ENCODE measurements around the gene MTMR10. TPM values are rescaled to one million over a fixed set of nuclear protein-coding genes. Genes with fewer than 3 reads are reported as not detected.

Gene MTMR10
- total RNA-seq, 1 experiment from 2014 or later, result 11.4 TPM

- Histone ChIP-seq H3K9me3 (replicated peaks) (no peaks in the 10 kb centered on the region), H3K27me3 (no peaks in the 10 kb centered on the region), H3K4me1 (no peaks in the 10 kb centered on the region), H3K27ac (no peak overlapping the region), H3K4me3 (no peak overlapping the region), H3K36me3 (peaks cover 46% of the 10 kb centered on the region)
- no peak for DNase-seq
Measured at GRCh38 chr15:30924353-30924752, 67.1 kb downstream of the MTMR10 start.

- Histone ChIP-seq H3K4me3 (no peak overlapping the region), H3K4me1 (no peaks in the 10 kb centered on the region), H3K9me3 (replicated peaks) (no peaks in the 10 kb centered on the region), H3K36me3 (peaks cover 39% of the 10 kb centered on the region), H3K27me3 (no peaks in the 10 kb centered on the region), H3K27ac (no peak overlapping the region)
- no peak for DNase-seq
Measured at GRCh38 chr15:30923429-30923828, 68.0 kb downstream of the MTMR10 start.

GRCh38 chr15:30922480-30923311, 68.7 kb downstream of the MTMR10 start:
- Histone ChIP-seq H3K27ac (no peak overlapping the region), H3K4me3 (no peak overlapping the region), H3K36me3 (peaks cover 41% of the 10 kb centered on the region), H3K9me3 (replicated peaks) (no peaks in the 10 kb centered on the region), H3K4me1 (no peaks in the 10 kb centered on the region), H3K27me3 (no peaks in the 10 kb centered on the region)
- DNase-seq, result no peak

- Histone ChIP-seq H3K4me1 (no peaks in the 10 kb centered on the region), H3K27ac (no peak overlapping the region), H3K36me3 (peaks cover 40% of the 10 kb centered on the region)
Measured at GRCh38 chr15:30921781-30922479, 69.5 kb downstream of the MTMR10 start.

GRCh38 chr15:30921106-30921505, 70.3 kb downstream of the MTMR10 start:
- Histone ChIP-seq H3K4me3 (no peak overlapping the region), H3K36me3 (peaks cover 39% of the 10 kb centered on the region), H3K4me1 (no peaks in the 10 kb centered on the region), H3K27ac (no peak overlapping the region), H3K9me3 (replicated peaks) (no peaks in the 10 kb centered on the region), H3K27me3 (no peaks in the 10 kb centered on the region)
- DNase-seq, result no peak

More at GRCh38 chr15:30921781-30922479, 69.5 kb downstream of the MTMR10 start:
- Histone ChIP-seq H3K27me3 (no peaks in the 10 kb centered on the region), H3K4me3 (no peak overlapping the region), H3K9me3 (replicated peaks) (no peaks in the 10 kb centered on the region)
- DNase-seq, result no peak

- Histone ChIP-seq H3K36me3 (peaks cover 50% of the 10 kb centered on the region), H3K9me3 (replicated peaks) (no peaks in the 10 kb centered on the region), H3K27me3 (no peaks in the 10 kb centered on the region), H3K4me1 (no peaks in the 10 kb centered on the region), H3K4me3 (no peak overlapping the region), H3K27ac (no peak overlapping the region)
- no peak for DNase-seq
Measured at GRCh38 chr15:30919877-30920550, 71.4 kb downstream of the MTMR10 start.

GRCh38 chr15:30918366-30918765, 73.1 kb downstream of the MTMR10 start:
- Histone ChIP-seq H3K9me3 (replicated peaks) (no peaks in the 10 kb centered on the region), H3K4me1 (no peaks in the 10 kb centered on the region), H3K27ac (no peak overlapping the region), H3K4me3 (no peak overlapping the region), H3K36me3 (peaks cover 50% of the 10 kb centered on the region), H3K27me3 (no peaks in the 10 kb centered on the region)
- no peak for DNase-seq

GRCh38 chr15:30917675-30918074, 73.8 kb downstream of the MTMR10 start:
- Histone ChIP-seq H3K9me3 (replicated peaks) (no peaks in the 10 kb centered on the region), H3K27ac (no peak overlapping the region), H3K4me1 (no peaks in the 10 kb centered on the region), H3K36me3 (peaks cover 49% of the 10 kb centered on the region), H3K27me3 (no peaks in the 10 kb centered on the region), H3K4me3 (no peak overlapping the region)
- no peak for DNase-seq

- Histone ChIP-seq H3K36me3 (peaks cover 43% of the 10 kb centered on the region), H3K27ac (no peak overlapping the region), H3K9me3 (replicated peaks) (no peaks in the 10 kb centered on the region), H3K27me3 (no peaks in the 10 kb centered on the region), H3K4me3 (no peak overlapping the region), H3K4me1 (no peaks in the 10 kb centered on the region)
- DNase-seq, result no peak
Measured at GRCh38 chr15:30917013-30917412, 74.4 kb downstream of the MTMR10 start.

GRCh38 chr15:30913761-30914160, 77.7 kb downstream of the MTMR10 start:
- no peaks in the 10 kb centered on the region for H3K9me3 ChIP-seq (replicated peaks)
- no peak overlapping the region for H3K27ac ChIP-seq
- peaks cover 42% of the 10 kb centered on the region for H3K36me3 ChIP-seq
- H3K27me3 ChIP-seq, result no peaks in the 10 kb centered on the region
- no peak for DNase-seq
- H3K4me1 ChIP-seq, result no peaks in the 10 kb centered on the region
- no peak overlapping the region for H3K4me3 ChIP-seq

GRCh38 chr15:30906366-30906765, 85.1 kb downstream of the MTMR10 start:
- no peaks in the 10 kb centered on the region for H3K9me3 ChIP-seq (replicated peaks)
- no peaks in the 10 kb centered on the region for H3K27me3 ChIP-seq
- peaks cover 10% of the 10 kb centered on the region; the same call in 1 of the 2 replicates for H3K36me3 ChIP-seq
- no peak for DNase-seq
- H3K4me3 ChIP-seq, result no peak overlapping the region
- no peaks in the 10 kb centered on the region for H3K4me1 ChIP-seq
- no peak overlapping the region for H3K27ac ChIP-seq

- H3K4me1 ChIP-seq, result no peaks in the 10 kb centered on the region
- H3K9me3 ChIP-seq (replicated peaks), result no peaks in the 10 kb centered on the region
- no peaks in the 10 kb centered on the region for H3K27me3 ChIP-seq
- no peak overlapping the region for H3K27ac ChIP-seq
- H3K36me3 ChIP-seq, result peaks cover 8% of the 10 kb centered on the region; the same call in 1 of the 2 replicates
- H3K4me3 ChIP-seq, result no peak overlapping the region
- no peak for DNase-seq
Measured at GRCh38 chr15:30905821-30906220, 85.6 kb downstream of the MTMR10 start.

- Histone ChIP-seq H3K4me3 (no peak overlapping the region), H3K4me1 (no peaks in the 10 kb centered on the region), H3K27me3 (no peaks in the 10 kb centered on the region), H3K36me3 (peaks cover 4% of the 10 kb centered on the region; the same call in 1 of the 2 replicates), H3K27ac (no peak overlapping the region), H3K9me3 (replicated peaks) (no peaks in the 10 kb centered on the region)
- DNase-seq, result no peak
Measured at GRCh38 chr15:30904812-30905211, 86.6 kb downstream of the MTMR10 start.

GRCh38 chr15:30903497-30904187, 87.8 kb downstream of the MTMR10 start, which contains the start of gene FAN1:
TSS of gene FAN1 (plus strand) at chr15:30903915. CDS start at chr15:30904664, 749 bp downstream.
- peak; percentile 92 to 94 for DNase-seq
- H3K36me3 ChIP-seq, result peaks cover 2% of the 10 kb centered on the region; the same call in 1 of the 2 replicates
- no peaks in the 10 kb centered on the region for H3K27me3 ChIP-seq
- H3K27ac ChIP-seq, result peak within 1 kb of the TSS; percentile 28; the same call in 1 of the 2 replicates
- no peaks in the 10 kb centered on the region for H3K9me3 ChIP-seq (replicated peaks)
- H3K4me1 ChIP-seq, result no peaks in the 10 kb centered on the region
- H3K4me3 ChIP-seq, result peak within 1 kb of the TSS; percentile 79

All from SJCRH30 (cell line).